HUES64 (cell line): ENCODE results near the gene ELOA.

Source experiments
- H3K27ac ChIP-seq: 2 replicates; pipeline ENCODE4 v1.7.0; 2013; ENCODE audit warnings: low read depth, low read length, inconsistent platforms
- H3K27me3 ChIP-seq: 2 replicates; pipeline ENCODE4 v1.6.1; 2013; ENCODE audit warnings: mild to moderate bottlenecking, low read length; ENCODE audit not compliant: insufficient read depth
- H3K36me3 ChIP-seq: 2 replicates; pipeline ENCODE4 v1.6.1; 2013; ENCODE audit warnings: mild to moderate bottlenecking, low read length; ENCODE audit not compliant: insufficient read depth
- H3K4me1 ChIP-seq: 2 replicates; pipeline ENCODE4 v1.6.1; 2013; ENCODE audit warnings: mild to moderate bottlenecking, low read length, moderate library complexity; ENCODE audit not compliant: insufficient read depth
- H3K4me3 ChIP-seq: 2 replicates; pipeline ENCODE4 v1.5.1; 2013; ENCODE audit warnings: mild to moderate bottlenecking, low read length, moderate library complexity
- H3K9ac ChIP-seq: 2 replicates; pipeline ENCODE4 v1.6.1; 2013; ENCODE audit warnings: mild to moderate bottlenecking, low read depth, low read length
- H3K9me3 ChIP-seq: 2 replicates; pipeline ENCODE4 v1.6.1; 2013; ENCODE audit warnings: low read depth, low read length; ENCODE audit not compliant: insufficient read depth
- WGBS: fragments of 150-250, 120-280 bp; methylation state at CpG from one replicate; pipeline ENCODE4 v1.1.7; 2013; ENCODE audit warnings: missing lambda C conversion rate; 5-methylcytosine and 5-hydroxymethylcytosine counted together

ELOA gene

GRCh38 chr1:23803674-23804073 lies 60.4 kb downstream of the ELOA start:
- H3K4me1 ChIP-seq: peaks cover 7% of the 10 kb centered on the region
- H3K9ac ChIP-seq: no peak overlapping the region
- WGBS: 90% methylated on average over 5 of the region's 5 CpGs
- peaks cover 13% of the 10 kb centered on the region for H3K27me3 ChIP-seq
- no peaks in the 10 kb centered on the region for H3K9me3 ChIP-seq
- no peak overlapping the region for H3K4me3 ChIP-seq
- H3K36me3 ChIP-seq: 0 out of 2 replicates have a peak, but pooled peaks cover 4% of the 10 kb centered on the region
- H3K27ac ChIP-seq: no peak overlapping the region

GRCh38 chr1:23804183-23804835 lies 61.0 kb downstream of the ELOA start:
- 75% methylated on average over 7 of the region's 7 CpGs for WGBS
- Histone ChIP-seq H3K27me3 (peaks cover 13% of the 10 kb centered on the region), H3K9me3 (no peaks in the 10 kb centered on the region), H3K4me3 (no peak overlapping the region), H3K27ac (no peak overlapping the region), H3K9ac (no peak overlapping the region), H3K36me3 (no peaks in the 10 kb centered on the region), H3K4me1 (peaks cover 1% of the 10 kb centered on the region)

GRCh38 chr1:23805025-23805424 lies 61.8 kb downstream of the ELOA start:
- no peaks in the 10 kb centered on the region for H3K9me3 ChIP-seq
- H3K27me3 ChIP-seq: peaks cover 13% of the 10 kb centered on the region
- no peak overlapping the region for H3K4me3 ChIP-seq
- WGBS: 91% methylated on average over 2 of the region's 2 CpGs
- no peak overlapping the region for H3K27ac ChIP-seq
- no peak overlapping the region for H3K9ac ChIP-seq
- H3K36me3 ChIP-seq: no peaks in the 10 kb centered on the region
- no peaks in the 10 kb centered on the region for H3K4me1 ChIP-seq

GRCh38 chr1:23806280-23806679 lies 63.0 kb downstream of the ELOA start:
- Histone ChIP-seq H3K4me3 (no peak overlapping the region), H3K9ac (no peak overlapping the region), H3K9me3 (no peaks in the 10 kb centered on the region), H3K4me1 (no peaks in the 10 kb centered on the region), H3K27me3 (peaks cover 11% of the 10 kb centered on the region), H3K36me3 (no peaks in the 10 kb centered on the region), H3K27ac (no peak overlapping the region)
- WGBS: 70% methylated on average over 6 of the region's 6 CpGs

GRCh38 chr1:23807453-23807852 lies 64.2 kb downstream of the ELOA start:
- 89% methylated on average over 3 of the region's 3 CpGs for WGBS
- no peak overlapping the region for H3K4me3 ChIP-seq
- 0 out of 2 replicates have a peak, but pooled peaks cover 3% of the 10 kb centered on the region for H3K36me3 ChIP-seq
- no peaks in the 10 kb centered on the region for H3K9me3 ChIP-seq
- no peaks in the 10 kb centered on the region; the same call in 1 of the 2 replicates for H3K27me3 ChIP-seq
- no peaks in the 10 kb centered on the region for H3K4me1 ChIP-seq
- no peak overlapping the region for H3K9ac ChIP-seq
- H3K27ac ChIP-seq: no peak overlapping the region

GRCh38 chr1:23809751-23810171 lies 66.5 kb downstream of the ELOA start:
- 35% methylated on average over 6 of the region's 6 CpGs for WGBS
- H3K36me3 ChIP-seq: peaks cover 7% of the 10 kb centered on the region; the same call in 1 of the 2 replicates
- H3K27ac ChIP-seq: no peak overlapping the region
- no peaks in the 10 kb centered on the region for H3K27me3 ChIP-seq
- no peak overlapping the region for H3K4me3 ChIP-seq
- no peak overlapping the region for H3K9ac ChIP-seq
- no peaks in the 10 kb centered on the region for H3K9me3 ChIP-seq
- H3K4me1 ChIP-seq: no peaks in the 10 kb centered on the region

- Histone ChIP-seq H3K36me3 (peaks cover 10% of the 10 kb centered on the region; the same call in 1 of the 2 replicates), H3K27me3 (no peaks in the 10 kb centered on the region), H3K4me1 (no peaks in the 10 kb centered on the region), H3K27ac (no peak overlapping the region), H3K4me3 (no peak overlapping the region), H3K9me3 (no peaks in the 10 kb centered on the region), H3K9ac (no peak overlapping the region)
- 60% methylated on average over 3 of the region's 3 CpGs for WGBS
Observed at GRCh38 chr1:23810818-23811540, 67.7 kb downstream of the ELOA start.
